ENCODE measurements around the gene PDE6B. TPM values are rescaled to one million over a fixed set of nuclear protein-coding genes. Genes with fewer than 3 reads are reported as not detected.

PDE6B gene
- total and polyA plus RNA-seq, 2 of the 13 experiments (the other 11 are each of a cell fraction or from before 2014, with no cell fraction given) = 0.38 to 0.40 TPM

DNA sequence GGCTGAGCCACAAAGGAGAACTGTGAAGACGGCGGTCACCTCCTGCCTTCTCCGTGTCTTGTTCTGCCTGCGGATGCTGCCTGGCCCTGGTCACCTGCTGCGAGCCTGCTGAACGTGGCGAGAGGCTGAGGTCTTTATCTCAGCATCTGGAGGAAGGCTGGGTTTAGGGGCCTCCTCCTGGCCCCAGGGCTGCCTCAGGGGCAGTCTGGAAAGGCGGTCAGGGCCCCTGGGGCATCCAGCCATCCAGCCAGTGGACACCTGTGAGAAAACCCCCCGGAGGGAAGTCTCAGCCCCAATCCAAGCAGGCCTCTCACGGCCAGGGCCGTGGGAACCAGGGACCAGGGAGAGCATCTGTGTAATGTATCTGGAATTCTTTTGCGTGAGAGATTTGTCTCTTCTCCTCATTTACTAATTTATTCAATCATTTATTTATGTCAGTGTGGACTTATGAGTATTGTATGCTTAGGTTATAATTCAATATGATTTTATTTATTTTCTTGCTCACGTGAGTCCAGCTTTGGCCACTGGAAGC is 11.3 kb downstream of the PDE6B start:
- POLR2A ChIA-PET = no interaction called here
- no peaks in the 10 kb centered on the region for H4K20me1 ChIP-seq (ENCODE audit: insufficient read depth, low read length)
- H3K9me3 ChIP-seq (ENCODE audit: low read length) = peaks cover 3% of the 10 kb centered on the region; the same call in 1 of the 2 replicates
- in situ Hi-C loops (cut with HindIII; ENCODE audit: extremely low pct_ligation_motif_present, low pct_unique_long_range_greater_than_20kb) (no loop called here), intact Hi-C loops (cut with micrococcal nuclease; ENCODE audit: unreplicated experiment) (no loop called here)
- H3K9ac ChIP-seq (ENCODE audit: insufficient read depth, low read depth, low read length) = no peak overlapping the region
- FAIRE-seq (no peak), DNase-seq (ENCODE audit: low spot score) (no peak), ATAC-seq (no peak)
- no peaks in the 10 kb centered on the region for H3K4me1 ChIP-seq (ENCODE audit: insufficient read depth, low read length)
- CTCF ChIA-PET (ENCODE audit: low intra/inter-chr PET ratio, low total read pairs) = no interaction called here
- TF ChIP-seq, protein P1, sequence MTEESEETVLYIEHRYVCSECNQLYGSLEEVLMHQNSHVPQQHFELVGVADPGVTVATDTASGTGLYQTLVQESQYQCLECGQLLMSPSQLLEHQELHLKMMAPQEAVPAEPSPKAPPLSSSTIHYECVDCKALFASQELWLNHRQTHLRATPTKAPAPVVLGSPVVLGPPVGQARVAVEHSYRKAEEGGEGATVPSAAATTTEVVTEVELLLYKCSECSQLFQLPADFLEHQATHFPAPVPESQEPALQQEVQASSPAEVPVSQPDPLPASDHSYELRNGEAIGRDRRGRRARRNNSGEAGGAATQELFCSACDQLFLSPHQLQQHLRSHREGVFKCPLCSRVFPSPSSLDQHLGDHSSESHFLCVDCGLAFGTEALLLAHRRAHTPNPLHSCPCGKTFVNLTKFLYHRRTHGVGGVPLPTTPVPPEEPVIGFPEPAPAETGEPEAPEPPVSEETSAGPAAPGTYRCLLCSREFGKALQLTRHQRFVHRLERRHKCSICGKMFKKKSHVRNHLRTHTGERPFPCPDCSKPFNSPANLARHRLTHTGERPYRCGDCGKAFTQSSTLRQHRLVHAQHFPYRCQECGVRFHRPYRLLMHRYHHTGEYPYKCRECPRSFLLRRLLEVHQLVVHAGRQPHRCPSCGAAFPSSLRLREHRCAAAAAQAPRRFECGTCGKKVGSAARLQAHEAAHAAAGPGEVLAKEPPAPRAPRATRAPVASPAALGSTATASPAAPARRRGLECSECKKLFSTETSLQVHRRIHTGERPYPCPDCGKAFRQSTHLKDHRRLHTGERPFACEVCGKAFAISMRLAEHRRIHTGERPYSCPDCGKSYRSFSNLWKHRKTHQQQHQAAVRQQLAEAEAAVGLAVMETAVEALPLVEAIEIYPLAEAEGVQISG (CRISPR knock-in tag; IDR thresholded peaks at IDR 0.05) = no peak
- TF ChIP-seq BCL6 (CRISPR knock-in tag; IDR thresholded peaks at IDR 0.05) (no peak), ZNF788 (CRISPR knock-in tag; IDR thresholded peaks at IDR 0.05; ENCODE audit: borderline replicate concordance) (no peak), ZNF589 (CRISPR knock-in tag; conservative IDR thresholded peaks at IDR 0.05) (no peak), MXD4 (CRISPR knock-in tag; IDR thresholded peaks at IDR 0.05) (no peak), LCORL (IDR thresholded peaks at IDR 0.05) (no peak), LCORL (CRISPR knock-in tag; IDR thresholded peaks at IDR 0.05) (no peak), RFXAP (CRISPR knock-in tag; IDR thresholded peaks at IDR 0.05; ENCODE audit: borderline replicate concordance) (no peak)
- H3K36me3 ChIP-seq (replicated peaks in 1 of 2; ENCODE audit: control insufficient read depth in 1 of 2, insufficient read depth in 2 of 2, low read length in 2 of 2) = no peaks in the 10 kb centered on the region
- no TSS peak for BruUV-seq (replicated peaks)
- H3K4me3 ChIP-seq (replicated peaks in 1 of 3; ENCODE audit: insufficient read depth in 1 of 3, low read depth in 2 of 3, low read length in 3 of 3) = no peak overlapping the region
- H3K27ac ChIP-seq (ENCODE audit: extremely low read length, insufficient read depth, low read length) = no peak overlapping the region
- H3K79me2 ChIP-seq (ENCODE audit: insufficient read depth, low read length) = no peaks in the 10 kb centered on the region
- peaks cover 6 to 45% of the 10 kb centered on the region in 2 experiments; a peak in 4 of 5 replicates for H3K27me3 ChIP-seq (ENCODE audit: control insufficient read depth in 1 of 2, insufficient read depth in 2 of 2, low read length in 2 of 2)
- WGBS (ENCODE audit: low lambda C conversion rate) = 24% methylated on average over 4 of the region's 13 CpGs
- no peak overlapping the region for H3K4me2 ChIP-seq (ENCODE audit: low read depth, low read length)
- no peak overlapping the region for H2AFZ ChIP-seq (ENCODE audit: low read length)
